Measurements from ENCODE around the gene KRT33A.

Gene KRT33A

GRCh38 chr17:41301204-41301790, 49.3 kb downstream of the KRT33A start:
- no peak for FAIRE-seq

DNA sequence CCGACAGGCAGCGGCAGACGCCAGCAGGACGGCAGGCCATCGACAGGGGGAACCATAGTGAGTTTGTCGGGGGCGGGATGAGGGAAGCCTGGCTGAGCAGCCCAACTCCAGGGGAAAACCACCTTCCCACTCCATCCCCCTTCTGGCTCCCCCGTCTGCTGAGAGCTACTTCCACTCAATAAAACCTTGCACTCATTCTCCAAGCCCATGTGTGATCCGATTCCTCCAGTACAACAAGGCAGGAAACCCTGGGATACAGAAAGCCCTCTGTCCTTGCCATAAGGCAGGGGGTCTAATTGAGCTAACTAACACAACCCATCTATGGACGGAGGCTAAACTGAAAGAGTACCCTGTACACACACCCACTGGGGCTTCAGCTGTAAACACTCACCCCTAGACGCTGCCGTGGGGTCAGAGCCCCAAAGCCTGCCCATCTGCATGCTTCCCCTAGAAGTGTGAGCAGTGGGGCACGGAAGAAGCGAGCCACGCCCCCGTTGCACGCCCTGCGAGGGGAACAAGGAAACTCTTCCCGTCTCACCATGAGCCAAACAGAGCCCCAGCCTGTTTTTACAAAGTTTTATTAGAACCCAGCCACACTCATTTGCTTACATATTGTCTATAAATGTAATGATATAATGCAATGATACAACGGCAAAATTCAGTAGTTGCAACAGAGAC, 52.0 kb downstream of the KRT33A start:
- no peak for FAIRE-seq

DNA sequence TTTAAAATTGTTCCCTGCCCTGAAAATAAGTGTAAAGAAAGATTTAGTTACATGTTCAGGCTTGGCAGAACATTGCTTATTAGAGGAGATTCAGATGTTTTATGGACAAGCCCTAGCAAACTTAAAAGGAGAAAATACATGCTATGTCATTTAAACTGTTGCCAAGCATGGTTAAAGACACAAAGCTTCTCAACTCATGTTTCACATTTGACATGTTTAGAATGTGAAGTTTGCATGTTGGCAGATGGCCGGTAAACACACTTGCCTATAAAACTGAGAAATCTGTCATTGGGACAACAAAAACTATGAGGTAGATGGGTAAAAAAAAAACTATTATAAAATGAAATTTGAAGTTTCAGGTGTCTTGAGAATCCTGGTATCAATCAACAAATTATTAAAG, 53.8 kb downstream of the KRT33A start:
- no peak for FAIRE-seq
